ENCODE data around the gene SERTM1.

The SERTM1 gene

DNA sequence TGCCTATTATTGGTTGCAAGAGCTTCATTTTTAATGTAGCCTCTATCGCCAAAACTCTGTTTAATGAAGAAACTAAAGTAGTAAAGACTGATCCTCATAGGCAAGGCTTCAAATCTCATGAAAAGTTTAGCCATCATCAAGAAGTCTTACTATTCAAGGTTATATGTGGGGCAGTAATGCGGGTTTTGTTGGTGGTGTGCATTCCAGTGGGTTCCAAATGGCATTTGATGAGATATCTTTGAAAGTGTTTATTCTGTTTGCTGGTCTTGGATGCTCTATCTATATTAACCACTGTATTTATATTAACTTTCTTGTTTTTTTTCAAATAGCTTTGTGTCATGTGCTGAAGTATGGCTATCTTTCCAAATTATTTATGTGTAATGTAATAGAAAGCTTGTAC is 72.2 kb downstream of the SERTM1 start:
- no peak for TF ChIP-seq TEAD4 (IDR thresholded peaks at IDR 0.05)
- no peak for TF ChIP-seq FOXM1 (IDR thresholded peaks at IDR 0.05; ENCODE audit: borderline replicate concordance, low read depth)
- TF ChIP-seq YY1 (IDR thresholded peaks at IDR 0.05; ENCODE audit: low read depth), result no peak
- TF ChIP-seq TCF12 (IDR thresholded peaks at IDR 0.05; ENCODE audit: low read depth), result no peak
- TF ChIP-seq TAF1 (IDR thresholded peaks at IDR 0.05; ENCODE audit: low read depth), result no peak
- TF ChIP-seq, protein P1, sequence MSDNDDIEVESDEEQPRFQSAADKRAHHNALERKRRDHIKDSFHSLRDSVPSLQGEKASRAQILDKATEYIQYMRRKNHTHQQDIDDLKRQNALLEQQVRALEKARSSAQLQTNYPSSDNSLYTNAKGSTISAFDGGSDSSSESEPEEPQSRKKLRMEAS (IDR thresholded peaks at IDR 0.05), result no peak
- TF ChIP-seq RAD21 (IDR thresholded peaks at IDR 0.05; ENCODE audit: low read depth), result no peak
- no peak for TF ChIP-seq NFIC (IDR thresholded peaks at IDR 0.05)
- TF ChIP-seq, protein P2, sequence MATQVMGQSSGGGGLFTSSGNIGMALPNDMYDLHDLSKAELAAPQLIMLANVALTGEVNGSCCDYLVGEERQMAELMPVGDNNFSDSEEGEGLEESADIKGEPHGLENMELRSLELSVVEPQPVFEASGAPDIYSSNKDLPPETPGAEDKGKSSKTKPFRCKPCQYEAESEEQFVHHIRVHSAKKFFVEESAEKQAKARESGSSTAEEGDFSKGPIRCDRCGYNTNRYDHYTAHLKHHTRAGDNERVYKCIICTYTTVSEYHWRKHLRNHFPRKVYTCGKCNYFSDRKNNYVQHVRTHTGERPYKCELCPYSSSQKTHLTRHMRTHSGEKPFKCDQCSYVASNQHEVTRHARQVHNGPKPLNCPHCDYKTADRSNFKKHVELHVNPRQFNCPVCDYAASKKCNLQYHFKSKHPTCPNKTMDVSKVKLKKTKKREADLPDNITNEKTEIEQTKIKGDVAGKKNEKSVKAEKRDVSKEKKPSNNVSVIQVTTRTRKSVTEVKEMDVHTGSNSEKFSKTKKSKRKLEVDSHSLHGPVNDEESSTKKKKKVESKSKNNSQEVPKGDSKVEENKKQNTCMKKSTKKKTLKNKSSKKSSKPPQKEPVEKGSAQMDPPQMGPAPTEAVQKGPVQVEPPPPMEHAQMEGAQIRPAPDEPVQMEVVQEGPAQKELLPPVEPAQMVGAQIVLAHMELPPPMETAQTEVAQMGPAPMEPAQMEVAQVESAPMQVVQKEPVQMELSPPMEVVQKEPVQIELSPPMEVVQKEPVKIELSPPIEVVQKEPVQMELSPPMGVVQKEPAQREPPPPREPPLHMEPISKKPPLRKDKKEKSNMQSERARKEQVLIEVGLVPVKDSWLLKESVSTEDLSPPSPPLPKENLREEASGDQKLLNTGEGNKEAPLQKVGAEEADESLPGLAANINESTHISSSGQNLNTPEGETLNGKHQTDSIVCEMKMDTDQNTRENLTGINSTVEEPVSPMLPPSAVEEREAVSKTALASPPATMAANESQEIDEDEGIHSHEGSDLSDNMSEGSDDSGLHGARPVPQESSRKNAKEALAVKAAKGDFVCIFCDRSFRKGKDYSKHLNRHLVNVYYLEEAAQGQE (IDR thresholded peaks at IDR 0.05; ENCODE audit: low read depth), result no peak
- no peak for TF ChIP-seq CREB1 (IDR thresholded peaks at IDR 0.05; ENCODE audit: low read depth)
- TF ChIP-seq, protein P3, sequence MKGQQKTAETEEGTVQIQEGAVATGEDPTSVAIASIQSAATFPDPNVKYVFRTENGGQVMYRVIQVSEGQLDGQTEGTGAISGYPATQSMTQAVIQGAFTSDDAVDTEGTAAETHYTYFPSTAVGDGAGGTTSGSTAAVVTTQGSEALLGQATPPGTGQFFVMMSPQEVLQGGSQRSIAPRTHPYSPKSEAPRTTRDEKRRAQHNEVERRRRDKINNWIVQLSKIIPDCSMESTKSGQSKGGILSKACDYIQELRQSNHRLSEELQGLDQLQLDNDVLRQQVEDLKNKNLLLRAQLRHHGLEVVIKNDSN (IDR thresholded peaks at IDR 0.05), result no peak
